ENCODE results near the gene AQP2.

Gene AQP2

GRCh38 chr12:49969651-49970429 lies 19.3 kb downstream of the AQP2 start:
- TF ChIP-seq GATA3 (IDR thresholded peaks at IDR 0.05; ENCODE audit: low read depth, low read length) (no peak), GATA2 (IDR thresholded peaks at IDR 0.05; ENCODE audit: low read depth, low read length) (no peak)

- no peak for TF ChIP-seq GATA2 (IDR thresholded peaks at IDR 0.05; ENCODE audit: low read depth, low read length)
Measured at GRCh38 chr12:49970658-49971057, 20.1 kb downstream of the AQP2 start.

GRCh38 chr12:49971141-49971540 lies 20.6 kb downstream of the AQP2 start:
- TF ChIP-seq GATA3 (IDR thresholded peaks at IDR 0.05; ENCODE audit: low read depth, low read length) (no peak), GATA2 (IDR thresholded peaks at IDR 0.05; ENCODE audit: low read depth, low read length) (no peak)

GRCh38 chr12:49972129-49972528 lies 21.6 kb downstream of the AQP2 start:
- TF ChIP-seq GATA2 (IDR thresholded peaks at IDR 0.05; ENCODE audit: low read depth, low read length) (no peak), GATA3 (IDR thresholded peaks at IDR 0.05; ENCODE audit: low read depth, low read length) (no peak)

GRCh38 chr12:49972641-49973360 lies 22.3 kb downstream of the AQP2 start, which contains the start of gene AQP6:
TSS of gene AQP6 (plus strand) at chr12:49972947. CDS start at chr12:49973174, 227 bp downstream.
- no peak for TF ChIP-seq GATA3 (IDR thresholded peaks at IDR 0.05; ENCODE audit: low read depth, low read length)
- TF ChIP-seq GATA2 (IDR thresholded peaks at IDR 0.05; ENCODE audit: low read depth, low read length): no peak

- TF ChIP-seq GATA3 (IDR thresholded peaks at IDR 0.05; ENCODE audit: low read depth, low read length): no peak
- TF ChIP-seq GATA2 (IDR thresholded peaks at IDR 0.05; ENCODE audit: low read depth, low read length): no peak
Measured at GRCh38 chr12:49973361-49973830, 22.9 kb downstream of the AQP2 start.

GRCh38 chr12:49974231-49974675 lies 23.7 kb downstream of the AQP2 start:
- TF ChIP-seq GATA3 (IDR thresholded peaks at IDR 0.05; ENCODE audit: low read depth, low read length) (no peak), GATA2 (IDR thresholded peaks at IDR 0.05; ENCODE audit: low read depth, low read length) (peak; percentile 87)

- TF ChIP-seq GATA2 (IDR thresholded peaks at IDR 0.05; ENCODE audit: low read depth, low read length) (no peak), GATA3 (IDR thresholded peaks at IDR 0.05; ENCODE audit: low read depth, low read length) (no peak)
Measured at GRCh38 chr12:49974677-49975317, 24.3 kb downstream of the AQP2 start.

- TF ChIP-seq GATA2 (IDR thresholded peaks at IDR 0.05; ENCODE audit: low read depth, low read length) (no peak), GATA3 (IDR thresholded peaks at IDR 0.05; ENCODE audit: low read depth, low read length) (no peak)
Measured at GRCh38 chr12:49975318-49975761, 24.8 kb downstream of the AQP2 start.

GRCh38 chr12:49976557-49976956 lies 26.0 kb downstream of the AQP2 start:
- no peak for TF ChIP-seq GATA2 (IDR thresholded peaks at IDR 0.05; ENCODE audit: low read depth, low read length)
- no peak for TF ChIP-seq GATA3 (IDR thresholded peaks at IDR 0.05; ENCODE audit: low read depth, low read length)

GRCh38 chr12:49978125-49978524 lies 27.6 kb downstream of the AQP2 start:
- TF ChIP-seq GATA3 (IDR thresholded peaks at IDR 0.05; ENCODE audit: low read depth, low read length): no peak
- TF ChIP-seq GATA2 (IDR thresholded peaks at IDR 0.05; ENCODE audit: low read depth, low read length): no peak

- peak; percentile 99 for TF ChIP-seq GATA2 (IDR thresholded peaks at IDR 0.05; ENCODE audit: low read depth, low read length)
- peak; percentile 95 for TF ChIP-seq GATA3 (IDR thresholded peaks at IDR 0.05; ENCODE audit: low read depth, low read length)
Measured at GRCh38 chr12:49979016-49979586, 28.6 kb downstream of the AQP2 start.

- peak; percentile 75; the same call in 1 of the 2 replicates for TF ChIP-seq GATA2 (IDR thresholded peaks at IDR 0.05; ENCODE audit: low read depth, low read length)
- TF ChIP-seq GATA3 (IDR thresholded peaks at IDR 0.05; ENCODE audit: low read depth, low read length): no peak
Measured at GRCh38 chr12:49979791-49980190, 29.3 kb downstream of the AQP2 start.
